Neural cell (in vitro differentiated cells): ENCODE results near the gene CENPX.

Source experiments
- CTCF ChIP-seq: fragments of 450-650 bp; IDR thresholded peaks from 2 replicates; pipeline ENCODE4 v1.5.1; 2014; ENCODE audit warnings: antibody characterized with exemption, mild to moderate bottlenecking, moderate library complexity; ENCODE audit not compliant: poor library complexity, severe bottlenecking
- EP300 ChIP-seq: fragments of 450-650 bp; conservative IDR thresholded peaks from 2 replicates; pipeline ENCODE4 v1.6.1; 2014; ENCODE audit warnings: antibody characterized with exemption, mild to moderate bottlenecking, moderate library complexity; ENCODE audit not compliant: poor library complexity, severe bottlenecking
- EZH2 ChIP-seq: fragments of 200-600, 300-800 bp; shearing (Covaris generic), sonication (generic); IDR thresholded peaks from 2 replicates; pipeline ENCODE4 v1.6.1; 2014; ENCODE audit warnings: antibody characterized with exemption, low read length, borderline replicate concordance, mild to moderate bottlenecking; ENCODE audit not compliant: insufficient read depth, poor library complexity, severe bottlenecking
- SMC3 ChIP-seq: fragments of 450-650 bp; conservative IDR thresholded peaks from 2 replicates; pipeline ENCODE4 v1.6.1; 2014; ENCODE audit warnings: antibody characterized with exemption, mild to moderate bottlenecking, moderate library complexity; ENCODE audit not compliant: poor library complexity
- TAF1 ChIP-seq: IDR thresholded peaks from 2 replicates; pipeline ENCODE4 v1.6.1; 2012; ENCODE audit warnings: low read depth

DNA sequence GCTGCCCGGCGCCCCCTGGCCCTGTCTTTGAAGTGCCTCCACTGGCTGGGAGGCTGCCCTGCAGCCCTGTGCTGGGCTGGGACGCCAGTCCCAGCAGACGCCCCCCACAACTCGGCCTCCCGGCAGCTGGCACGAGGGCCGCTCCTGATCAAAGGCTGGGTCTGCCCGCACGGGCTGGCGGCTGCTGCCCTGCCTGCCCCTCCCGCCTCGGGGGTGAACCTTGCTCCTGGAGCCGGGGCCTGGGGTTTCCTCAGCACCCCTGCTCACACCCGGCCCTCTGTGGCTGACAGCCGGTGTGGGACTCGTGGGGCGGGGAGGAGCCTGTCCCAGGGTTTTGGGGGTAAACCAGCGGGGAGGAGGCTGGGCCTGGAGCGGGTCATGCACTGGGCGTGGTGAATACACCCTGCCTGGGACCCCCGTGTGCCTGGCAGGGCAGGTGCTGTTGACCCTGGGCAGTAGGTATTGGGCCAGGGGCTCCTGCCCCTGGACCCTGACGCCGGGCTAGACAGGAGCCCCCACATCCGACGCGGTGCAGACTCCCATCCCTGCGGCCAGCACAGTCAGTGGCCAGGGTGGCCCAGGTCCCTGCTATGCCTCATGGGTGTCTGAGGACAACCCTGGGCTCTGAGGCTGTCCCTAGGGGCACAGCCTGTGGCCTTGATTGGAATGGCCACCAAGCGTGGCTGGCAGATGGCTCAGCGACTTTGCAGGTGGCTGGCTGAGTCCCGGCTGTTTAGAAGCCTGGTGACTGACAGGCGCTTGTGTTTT is 21.7 kb downstream of the CENPX start:
- TF ChIP-seq EP300 (no peak), CTCF (no peak), TAF1 (no peak), SMC3 (no peak), EZH2 (no peak)
